AG09309 (cell line): ENCODE results near the gene NFIB.

Experiments
- DNase-seq: peaks from one replicate; pipeline ENCODE4 v3.0.0-alpha.2; 2010; ENCODE audit warnings: low read depth
- H3K4me3 ChIP-seq: 2 replicates; pipeline ENCODE4 v1.5.1; 2011; ENCODE audit warnings: mild to moderate bottlenecking, low read depth, low read length, moderate library complexity; ENCODE audit not compliant: control insufficient read depth
- TF ChIP-seq, protein P1 (sequence below): IDR thresholded peaks from 2 replicates; pipeline ENCODE4 v1.5.1; 2011; ENCODE audit warnings: mild to moderate bottlenecking, low read depth, low read length, inconsistent platforms; ENCODE audit not compliant: insufficient read depth, control insufficient read depth; ENCODE audit errors: missing control alignments

Gene NFIB

DNA sequence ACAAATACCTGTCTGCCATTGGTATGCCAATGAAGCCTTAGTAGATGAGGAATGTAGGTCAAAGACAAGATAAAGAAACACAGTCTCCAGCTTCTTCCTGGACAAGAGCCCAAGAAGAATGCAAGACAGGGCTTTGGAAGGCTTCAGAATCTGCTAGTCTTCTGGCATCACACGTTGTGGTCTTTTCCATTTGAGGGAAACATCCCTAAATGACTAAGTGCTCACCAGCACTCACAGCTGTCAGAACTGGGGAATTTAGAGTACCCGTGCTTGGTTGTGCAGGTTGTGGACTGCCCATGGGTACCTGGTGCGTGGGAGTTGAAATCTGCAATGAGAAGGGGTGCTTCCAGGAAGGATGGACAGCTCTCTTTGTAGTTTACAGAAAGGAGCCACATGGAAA is 27.1 kb upstream of the NFIB start:
- TF ChIP-seq, protein P1, sequence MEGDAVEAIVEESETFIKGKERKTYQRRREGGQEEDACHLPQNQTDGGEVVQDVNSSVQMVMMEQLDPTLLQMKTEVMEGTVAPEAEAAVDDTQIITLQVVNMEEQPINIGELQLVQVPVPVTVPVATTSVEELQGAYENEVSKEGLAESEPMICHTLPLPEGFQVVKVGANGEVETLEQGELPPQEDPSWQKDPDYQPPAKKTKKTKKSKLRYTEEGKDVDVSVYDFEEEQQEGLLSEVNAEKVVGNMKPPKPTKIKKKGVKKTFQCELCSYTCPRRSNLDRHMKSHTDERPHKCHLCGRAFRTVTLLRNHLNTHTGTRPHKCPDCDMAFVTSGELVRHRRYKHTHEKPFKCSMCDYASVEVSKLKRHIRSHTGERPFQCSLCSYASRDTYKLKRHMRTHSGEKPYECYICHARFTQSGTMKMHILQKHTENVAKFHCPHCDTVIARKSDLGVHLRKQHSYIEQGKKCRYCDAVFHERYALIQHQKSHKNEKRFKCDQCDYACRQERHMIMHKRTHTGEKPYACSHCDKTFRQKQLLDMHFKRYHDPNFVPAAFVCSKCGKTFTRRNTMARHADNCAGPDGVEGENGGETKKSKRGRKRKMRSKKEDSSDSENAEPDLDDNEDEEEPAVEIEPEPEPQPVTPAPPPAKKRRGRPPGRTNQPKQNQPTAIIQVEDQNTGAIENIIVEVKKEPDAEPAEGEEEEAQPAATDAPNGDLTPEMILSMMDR, result no peak
- DNase-seq, result no peak
- H3K4me3 ChIP-seq, result no peak overlapping the region

DNA sequence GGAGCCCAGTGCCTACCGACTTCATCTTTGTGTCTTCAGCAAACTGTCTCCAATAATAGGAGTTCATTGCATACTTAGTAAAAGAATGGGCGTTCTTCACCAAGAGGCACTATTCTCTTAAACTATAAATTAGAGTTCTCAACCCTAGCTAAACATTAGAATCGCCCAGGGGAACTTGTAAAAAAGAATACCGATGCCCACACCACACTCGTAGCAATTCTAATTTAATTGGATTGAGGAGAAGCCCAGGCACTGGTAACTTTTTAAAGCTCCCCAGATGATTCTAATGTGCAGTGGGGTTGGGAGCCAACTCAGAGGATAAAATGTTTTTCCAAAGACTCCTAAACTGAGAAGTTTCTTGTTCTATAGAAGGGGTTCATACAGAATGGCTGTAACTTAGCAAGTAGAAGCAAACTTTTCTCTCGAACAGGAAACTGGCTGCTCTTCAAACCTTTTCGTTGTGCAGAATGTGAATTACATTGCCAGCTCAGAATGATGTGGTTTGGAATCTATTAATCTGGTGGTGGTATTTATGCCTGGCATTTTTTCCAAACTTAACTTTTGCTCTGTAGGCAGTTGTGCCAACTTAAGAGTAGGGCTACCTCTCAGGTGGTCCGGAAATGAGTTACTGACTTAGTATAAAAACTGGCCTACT is 26.4 kb upstream of the NFIB start:
- DNase-seq, result no peak
- H3K4me3 ChIP-seq, result no peak overlapping the region
- TF ChIP-seq, protein P1, result no peak

DNA sequence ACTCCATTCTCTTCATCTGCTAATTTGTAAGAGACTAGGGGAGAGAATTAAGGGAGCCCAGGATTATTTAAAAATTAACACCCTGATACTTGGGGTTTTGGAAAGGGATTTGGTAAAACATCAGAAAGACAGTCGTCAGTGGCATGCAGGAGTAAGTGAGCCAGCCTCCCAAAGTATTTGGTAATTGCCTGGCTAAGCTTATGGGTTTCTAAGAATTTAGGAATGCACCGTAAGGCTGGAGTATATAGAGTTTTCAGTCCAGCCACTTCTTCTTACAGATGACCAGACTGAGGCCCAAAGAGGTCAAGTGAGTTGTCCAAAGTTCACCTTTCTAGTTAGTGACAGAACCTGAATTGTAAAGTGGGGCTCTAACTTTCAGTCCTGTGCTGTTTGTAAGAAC is 25.8 kb upstream of the NFIB start:
- TF ChIP-seq, protein P1, result no peak

DNA sequence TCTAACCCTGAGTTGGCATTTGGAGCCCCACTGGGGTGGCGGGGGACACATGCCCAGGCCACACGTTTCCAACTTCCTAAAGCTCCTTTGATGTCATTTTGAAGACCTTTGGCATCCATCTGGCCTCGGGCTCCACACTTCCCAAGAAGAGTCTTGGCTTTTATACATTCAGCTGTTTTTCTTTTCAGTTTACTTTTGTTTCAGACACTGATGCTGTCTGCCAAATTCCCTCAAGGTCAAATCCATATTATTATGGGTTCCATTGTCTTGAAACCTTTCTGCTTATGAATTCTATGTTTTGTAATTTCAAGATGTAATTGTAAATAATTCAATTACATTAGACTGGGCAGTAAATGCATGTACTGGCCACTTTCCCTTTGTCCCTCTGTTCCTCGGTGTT is 23.7 kb upstream of the NFIB start:
- H3K4me3 ChIP-seq, result no peak overlapping the region
- DNase-seq, result no peak
- TF ChIP-seq, protein P1, result no peak

More for the DNA sequence above, 25.8 kb upstream of the NFIB start:
- no peak overlapping the region for H3K4me3 ChIP-seq
- DNase-seq, result no peak

DNA sequence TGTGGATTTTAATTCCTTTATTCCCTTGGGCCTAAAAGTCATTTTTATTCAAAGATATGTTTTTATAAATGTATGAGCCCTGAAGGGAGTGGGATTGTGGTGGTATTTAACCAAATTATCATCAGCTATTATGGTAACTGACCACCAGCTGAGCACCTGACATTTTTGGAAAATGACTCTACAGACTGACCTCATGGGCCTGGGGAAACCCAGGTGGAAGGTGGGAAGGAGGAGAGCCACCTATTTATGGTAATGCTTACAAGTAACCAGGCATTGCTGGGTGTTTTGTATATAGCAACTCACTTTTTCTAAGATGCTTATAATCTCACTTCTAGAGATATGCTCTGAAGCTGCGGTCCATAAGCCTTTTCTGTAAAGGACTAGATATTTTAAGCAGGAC is 22.3 kb upstream of the NFIB start:
- TF ChIP-seq, protein P1, result no peak
- no peak overlapping the region for H3K4me3 ChIP-seq
- no peak for DNase-seq

DNA sequence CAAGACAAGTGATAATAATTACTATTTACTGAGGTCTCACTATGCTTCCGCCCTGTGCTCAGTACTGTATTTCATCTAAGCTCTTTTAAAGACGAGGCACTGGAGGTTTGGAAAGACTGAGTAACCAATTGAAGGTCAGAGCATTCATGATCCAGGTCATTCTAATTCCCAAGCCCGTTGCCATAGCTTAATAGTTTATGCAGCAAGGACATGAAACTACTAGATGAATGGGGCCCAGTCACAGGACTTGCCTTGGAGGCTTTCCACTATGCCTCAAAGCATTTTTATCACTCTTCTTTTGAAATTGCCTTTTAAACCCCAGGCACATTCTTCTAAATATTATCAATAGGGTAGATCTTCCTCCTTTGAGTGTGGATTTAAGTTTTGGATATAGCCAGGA is 17.2 kb upstream of the NFIB start:
- DNase-seq, result no peak
- H3K4me3 ChIP-seq, result no peak overlapping the region
- TF ChIP-seq, protein P1, result no peak
